NK-92 (cell line): Measurements from ENCODE around the gene ELOVL7.
"Not testable (repeated sequence)": the region's sequence is repeated elsewhere in the genome, so short reads cannot be mapped to it uniquely, and the experiment has no call there.

ENCODE experiments used
- DNase-seq: peaks from one replicate; lab custom pipeline; 2025; ENCODE audit not compliant: unreplicated experiment; lab: John Stamatoyannopoulos, UW

Gene ELOVL7

DNA sequence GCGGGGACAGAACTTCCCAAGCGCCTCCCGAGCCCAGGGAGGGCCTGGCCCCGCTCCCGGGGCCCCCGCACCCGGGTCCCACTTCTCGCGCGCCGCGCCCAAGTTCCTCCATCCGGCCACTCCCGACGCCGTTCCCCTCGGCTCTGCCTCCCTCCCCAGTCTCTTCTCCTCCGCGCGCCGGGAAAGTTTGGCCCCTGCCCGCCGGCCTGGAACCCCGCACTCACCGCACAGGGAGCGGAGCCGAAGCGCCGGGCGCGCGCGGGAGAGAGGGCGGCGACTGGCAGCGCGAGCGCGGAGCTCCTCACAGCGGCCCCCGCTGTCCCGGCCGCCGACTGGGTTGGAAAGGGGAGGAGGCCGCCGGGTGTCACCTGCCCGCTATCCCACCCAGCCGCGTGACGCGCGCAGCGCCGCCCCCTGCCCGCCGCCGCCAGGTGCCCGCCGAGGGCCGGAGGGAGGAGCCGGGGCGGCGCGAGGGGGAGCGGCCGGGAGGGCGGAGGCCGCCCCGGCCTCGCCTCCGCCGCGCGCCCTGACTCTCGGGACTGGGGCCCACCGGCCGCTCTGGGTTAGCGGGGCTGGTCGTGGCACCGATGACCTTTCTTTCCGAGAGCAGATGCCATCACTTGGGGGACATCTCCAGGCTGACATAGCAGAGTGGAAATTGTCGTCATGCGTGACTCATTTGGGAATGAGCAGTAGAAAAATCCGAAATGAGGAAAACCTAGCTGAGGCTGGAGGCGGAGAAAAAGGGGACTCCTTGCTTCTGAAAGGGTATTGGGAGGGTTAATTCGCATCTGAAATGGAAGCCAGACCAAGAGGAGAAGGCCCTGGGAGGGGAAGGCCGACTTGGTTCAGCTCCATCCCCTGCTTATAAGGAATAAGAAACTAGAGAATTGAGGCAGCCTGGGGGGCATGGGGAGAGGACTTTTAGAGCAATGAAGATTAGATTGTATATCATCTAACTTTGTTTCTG, at the start of gene ELOVL7:
TSS of gene ELOVL7 (minus strand) at position 334 of the 970 bp plus-strand sequence. CDS start 56,872 bp downstream, outside the sequence.
- no peak for DNase-seq

DNA sequence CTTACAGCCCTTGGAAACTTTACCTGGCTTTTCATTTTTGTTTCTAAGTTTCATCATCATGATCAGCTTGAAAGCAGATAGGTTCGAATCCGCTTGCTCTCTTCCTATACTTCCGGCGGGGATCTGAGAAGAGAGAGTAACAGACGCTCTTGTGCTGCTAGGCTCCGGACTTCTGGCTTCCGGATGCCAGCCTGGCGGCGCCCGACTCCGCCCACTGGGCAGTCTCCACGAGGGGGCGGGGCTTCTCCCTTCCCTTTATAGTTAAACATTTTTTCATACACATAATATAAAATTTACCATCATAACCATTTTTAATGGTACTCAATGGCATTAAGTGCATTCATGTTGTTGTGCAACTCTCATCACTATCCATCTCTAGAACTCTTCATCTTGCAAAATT, 49.5 kb upstream of the ELOVL7 start:
- DNase-seq: no peak

DNA sequence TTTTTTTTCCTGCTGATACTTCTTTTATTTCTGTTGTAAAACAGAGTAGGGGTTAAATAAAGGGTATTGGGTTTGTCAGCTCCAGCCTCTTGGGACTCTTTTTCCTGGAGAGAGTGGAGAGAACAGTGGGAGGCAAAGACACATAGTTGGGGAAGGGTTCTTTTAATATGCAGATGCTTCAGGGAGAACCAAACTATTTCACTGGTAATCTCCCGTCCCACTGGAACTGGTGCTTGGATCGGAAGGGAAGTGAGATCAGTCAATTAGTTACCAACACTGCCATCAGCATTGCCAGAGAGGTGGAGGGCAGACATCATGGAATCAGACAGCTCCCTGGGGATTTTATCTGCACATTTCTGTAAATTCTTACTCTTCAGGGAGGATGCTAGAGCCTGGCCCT, 47.6 kb upstream of the ELOVL7 start:
- DNase-seq: no peak

DNA sequence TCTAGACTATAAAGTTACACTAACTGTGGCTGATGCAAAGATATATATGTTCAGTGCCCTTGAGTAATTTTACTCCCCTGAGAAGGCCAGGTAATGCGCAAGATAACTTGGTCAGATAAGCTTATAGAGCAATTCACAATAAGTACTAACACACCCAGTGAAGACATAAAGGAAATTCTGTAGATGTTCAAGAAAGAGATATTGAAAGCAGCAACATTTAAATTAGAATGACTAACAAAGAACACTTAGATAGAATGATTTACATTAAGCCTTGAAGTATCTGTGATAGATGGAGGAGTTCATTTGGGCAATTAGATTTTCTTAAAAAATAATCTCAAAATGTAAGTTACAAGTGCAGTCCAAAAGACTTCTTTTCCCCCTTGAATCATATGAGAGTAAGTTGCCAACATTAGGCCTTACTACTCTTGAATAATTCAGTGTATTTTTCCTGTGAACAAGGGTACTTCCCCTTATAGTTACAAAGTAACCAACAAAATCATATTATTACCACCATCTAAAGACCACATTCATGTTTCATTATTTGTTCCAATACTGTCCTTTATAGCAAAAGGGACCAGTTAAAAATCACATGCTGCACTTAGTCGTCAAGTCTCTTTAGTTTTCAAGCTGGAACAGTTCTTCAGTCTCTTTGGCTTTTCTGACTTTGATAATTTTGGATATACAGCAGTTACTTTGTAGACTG, 44.4 kb upstream of the ELOVL7 start:
- DNase-seq: no peak

DNA sequence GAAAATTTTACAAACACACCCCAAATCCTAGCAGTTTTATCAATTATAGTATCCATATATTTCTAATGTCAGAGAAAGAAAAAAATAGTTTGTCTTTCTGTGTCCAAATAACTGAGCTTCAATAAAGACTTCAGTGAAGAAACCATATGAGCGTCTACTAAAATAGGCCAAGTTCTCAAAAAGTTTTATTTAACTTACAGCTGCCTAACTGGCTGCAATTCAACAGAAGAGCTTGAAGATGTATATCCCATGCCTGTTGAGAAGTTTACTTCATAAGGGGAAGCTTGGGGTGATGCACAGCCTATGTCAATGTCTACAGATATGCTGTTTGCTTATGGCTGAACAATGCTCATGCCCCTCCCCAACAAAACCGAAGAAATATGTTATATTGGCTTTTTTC, 43.7 kb upstream of the ELOVL7 start:
- no peak for DNase-seq

DNA sequence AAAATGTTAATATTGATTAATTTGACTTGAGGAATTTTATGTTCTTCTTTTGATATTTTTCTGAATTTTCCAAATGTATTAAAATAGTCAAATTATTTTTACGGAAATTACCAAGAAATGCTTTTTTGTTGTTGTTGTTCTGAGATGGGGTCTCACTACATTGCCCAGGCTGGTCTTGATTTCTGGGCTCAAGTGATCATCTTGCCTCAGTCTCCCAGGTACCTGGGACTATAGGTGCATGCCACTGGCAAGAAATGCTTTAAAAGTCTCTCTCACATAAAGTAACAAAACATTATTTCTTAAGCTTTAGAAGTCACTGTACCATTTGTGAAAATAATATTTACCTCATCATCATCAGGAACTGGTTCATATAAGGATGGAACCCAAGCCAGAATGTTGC, 43.0 kb upstream of the ELOVL7 start:
- DNase-seq: no peak

DNA sequence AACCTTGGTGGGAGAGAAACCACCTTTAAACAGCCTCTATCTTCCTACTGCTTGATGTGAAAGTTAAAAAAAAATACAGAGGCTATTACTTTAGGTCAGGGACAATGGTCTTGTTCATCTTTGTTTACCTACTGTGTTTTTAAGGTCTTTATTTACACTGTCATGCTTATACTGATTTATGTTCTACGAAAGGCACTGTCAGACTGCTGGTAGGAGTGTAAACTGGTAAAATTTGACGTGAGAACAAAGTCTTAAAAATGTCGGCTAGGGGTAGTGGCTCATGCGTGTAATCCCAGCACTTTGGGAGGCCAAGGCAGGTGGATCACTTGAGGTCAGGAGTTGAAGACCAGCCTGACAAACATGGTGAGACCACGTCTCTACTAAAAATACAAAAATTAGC, 42.1 kb upstream of the ELOVL7 start:
- DNase-seq: no peak

DNA sequence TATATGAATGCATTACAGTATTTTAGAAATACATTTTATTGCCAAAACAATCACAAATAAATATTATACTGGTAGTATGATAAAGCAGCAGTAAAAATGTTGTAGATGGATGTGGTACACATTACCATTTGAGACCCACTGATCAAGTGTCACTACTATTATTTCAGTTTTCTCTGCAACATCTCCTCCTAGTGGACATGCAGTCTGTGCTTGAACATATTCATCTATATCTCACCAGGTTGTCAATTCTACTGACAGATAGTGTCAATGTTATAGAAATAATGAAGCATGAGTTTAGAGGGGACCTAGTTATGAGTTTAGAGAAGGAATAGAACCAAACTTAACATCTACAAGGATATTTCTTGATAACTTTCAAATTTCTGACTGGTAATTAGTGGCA, 39.2 kb upstream of the ELOVL7 start:
- no peak for DNase-seq

DNA sequence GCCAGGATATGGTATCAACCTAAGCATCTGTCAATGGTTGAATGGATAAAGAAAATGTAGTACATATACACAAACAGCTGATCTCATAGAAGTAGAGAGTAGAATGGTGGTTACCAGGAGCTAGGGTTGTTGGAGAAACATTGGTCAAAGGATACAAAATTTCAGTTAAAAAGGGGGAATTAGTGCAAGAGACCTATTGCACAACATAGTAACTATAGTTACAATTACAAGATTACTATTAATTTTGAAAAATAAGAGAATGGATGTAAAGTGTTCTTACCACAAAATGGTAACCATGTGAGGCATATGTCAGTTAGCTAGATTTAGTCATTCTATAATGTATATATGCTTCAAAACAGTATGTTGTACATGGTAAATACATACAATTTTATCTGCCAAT, 28.8 kb upstream of the ELOVL7 start:
- no peak for DNase-seq

DNA sequence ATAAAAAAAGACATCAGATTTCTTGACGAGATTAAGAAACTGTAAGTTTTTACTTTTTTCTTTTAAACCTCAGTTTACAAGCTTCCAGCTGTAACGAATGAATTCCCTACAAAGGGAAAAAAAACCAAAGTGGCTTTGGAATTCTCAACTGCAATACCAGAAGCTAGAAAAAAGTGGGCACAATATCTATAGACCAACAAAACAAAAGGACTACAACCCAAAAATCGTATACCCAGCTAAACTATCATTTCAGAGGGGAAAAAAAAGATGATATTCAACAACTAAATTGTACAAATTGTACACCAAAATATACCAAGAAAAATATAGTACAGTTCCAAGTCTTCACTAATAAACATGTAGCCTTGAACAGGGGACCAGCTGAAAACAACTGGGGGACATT, 26.8 kb upstream of the ELOVL7 start:
- DNase-seq: no peak

DNA sequence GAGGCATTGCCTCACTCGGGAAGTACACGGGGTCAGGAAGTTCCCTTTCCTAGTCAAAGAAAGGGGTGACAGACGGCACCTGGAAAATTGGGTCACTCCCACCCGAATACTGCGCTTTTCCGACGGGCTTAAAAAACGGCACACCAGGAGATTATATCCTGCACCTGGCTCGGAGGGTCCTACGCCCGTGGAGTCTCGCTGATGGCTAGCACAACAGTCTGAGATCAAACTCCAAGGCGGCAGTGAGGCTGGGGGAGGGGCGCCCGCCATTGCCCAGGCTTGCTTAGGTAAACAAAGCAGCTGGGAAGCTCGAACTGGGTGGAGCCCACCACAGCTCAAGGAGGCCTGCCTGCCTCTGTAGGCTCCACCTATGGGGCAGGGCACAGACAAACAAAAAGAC, 16.5 kb upstream of the ELOVL7 start:
- not testable (repeated sequence) for DNase-seq

DNA sequence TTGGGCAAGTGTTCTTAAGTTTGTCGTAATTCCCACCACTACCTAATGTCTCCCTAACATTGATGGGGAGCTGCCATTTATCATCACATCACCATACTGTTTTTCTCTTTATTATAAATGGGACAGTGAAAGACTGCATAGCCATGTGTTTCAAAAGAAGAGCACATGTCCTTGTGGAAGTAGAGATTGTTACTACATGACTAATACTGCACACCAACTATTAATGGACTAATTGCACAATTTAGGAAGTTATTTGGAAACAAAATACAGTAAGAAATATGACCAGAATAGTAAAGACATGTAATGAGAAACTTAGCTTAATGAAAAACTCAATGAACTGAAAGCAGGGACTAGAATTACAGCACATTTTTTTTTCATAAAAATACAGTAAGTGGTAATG, 12.0 kb upstream of the ELOVL7 start:
- DNase-seq: no peak

DNA sequence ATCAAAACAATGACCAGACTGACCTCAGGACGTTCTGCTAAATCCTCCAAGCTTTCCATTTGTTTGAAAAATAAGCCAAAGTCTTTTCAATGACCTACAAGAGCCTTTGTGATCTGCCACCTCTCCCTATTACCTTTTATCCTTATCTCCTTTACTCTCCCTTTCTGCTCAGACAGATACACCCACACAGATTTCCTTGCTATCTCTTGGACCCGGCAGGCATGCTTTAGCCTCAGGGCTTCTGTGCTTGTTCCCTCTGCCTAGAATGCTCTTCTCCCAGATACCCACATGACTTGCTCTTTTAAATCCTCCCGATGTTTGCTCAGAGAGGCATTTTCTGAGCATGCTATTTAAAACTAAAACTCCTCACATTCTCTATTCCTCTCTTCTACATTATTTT, 8.9 kb upstream of the ELOVL7 start:
- no peak for DNase-seq

DNA sequence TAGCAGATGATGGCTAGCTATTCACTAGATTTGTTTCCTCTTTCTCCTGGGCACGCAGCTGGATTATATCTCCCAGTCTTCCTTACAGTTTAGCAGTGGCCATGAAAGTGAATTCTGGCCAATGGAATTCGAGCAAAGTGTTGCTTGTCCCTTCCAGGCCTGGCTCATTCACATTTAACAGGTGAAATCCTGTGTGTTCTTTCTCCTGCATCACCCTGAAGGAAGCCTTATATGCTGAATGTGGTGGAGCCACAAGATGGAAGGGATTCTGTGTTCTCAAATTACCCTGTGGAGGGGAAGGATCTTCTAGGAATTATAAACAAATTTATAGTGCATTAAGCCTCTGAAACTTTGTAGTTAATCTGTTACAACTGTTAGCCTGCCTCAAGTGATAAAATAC, 8.2 kb upstream of the ELOVL7 start:
- no peak for DNase-seq

DNA sequence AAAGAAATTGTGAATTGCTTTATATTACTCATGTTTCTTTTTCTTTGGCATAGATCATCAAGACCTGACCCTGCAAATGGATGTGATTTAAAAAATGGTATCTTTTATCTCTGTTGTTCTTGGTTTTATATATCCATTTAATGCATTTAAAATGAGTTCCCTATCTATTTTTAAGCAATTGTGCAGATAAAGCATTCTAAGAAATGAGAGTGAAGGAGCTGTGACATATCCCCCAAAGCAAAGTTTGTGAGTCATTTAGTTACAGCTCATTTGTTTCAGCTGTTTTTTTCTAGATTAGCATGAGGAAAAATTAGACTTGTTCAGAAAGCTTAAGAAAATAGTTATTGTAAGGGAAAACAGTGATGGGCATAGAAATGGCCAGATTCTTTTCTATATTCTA, 7.6 kb upstream of the ELOVL7 start:
- DNase-seq: no peak

DNA sequence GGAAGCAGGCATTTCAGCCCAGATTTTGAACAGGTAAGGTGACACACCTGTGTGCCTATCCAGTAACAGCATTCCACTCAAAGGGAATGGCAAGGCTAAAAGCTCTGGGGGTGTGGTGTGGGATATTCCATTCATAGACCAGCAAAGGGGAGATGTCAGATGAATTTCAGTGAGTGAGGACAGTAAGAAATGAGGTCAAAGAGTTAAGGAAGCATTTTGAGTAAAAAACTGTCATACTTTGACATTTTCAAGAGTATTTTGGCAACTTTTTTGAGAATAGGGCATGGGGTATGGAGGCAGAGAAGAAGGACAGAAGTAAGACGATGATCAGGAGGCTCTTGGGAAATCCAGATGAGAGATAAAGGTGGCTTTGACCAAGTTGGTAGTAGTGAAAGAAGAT, 2.2 kb upstream of the ELOVL7 start:
- DNase-seq: no peak

DNA sequence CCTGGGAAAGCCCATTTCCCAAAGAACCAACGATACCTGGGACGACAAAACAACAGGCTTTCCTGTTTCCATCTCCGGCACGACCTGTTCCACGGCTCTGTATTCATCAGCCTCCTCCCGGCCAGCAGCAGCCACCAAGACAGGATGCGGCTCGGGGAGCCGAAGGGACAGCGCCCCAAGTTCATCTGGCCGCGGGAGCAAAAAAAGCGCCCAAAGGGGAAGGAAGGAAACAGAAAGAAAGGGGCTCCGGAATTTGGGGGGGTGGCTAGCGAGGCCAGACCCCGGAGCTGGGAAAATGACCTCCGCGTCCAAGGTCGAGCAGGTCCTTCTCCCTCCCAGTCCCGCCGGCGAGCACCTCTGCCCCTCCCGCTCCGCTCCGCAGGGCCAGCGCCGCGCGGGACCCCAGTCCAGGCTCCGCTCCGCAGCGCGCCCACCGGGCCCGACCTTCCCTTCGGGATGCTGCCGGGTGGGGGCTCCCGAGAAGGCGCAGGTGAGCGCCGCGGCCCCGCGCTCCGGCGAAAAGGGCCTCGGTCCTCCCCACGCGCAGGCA, 608 bp downstream of the ELOVL7 start:
- no peak for DNase-seq

DNA sequence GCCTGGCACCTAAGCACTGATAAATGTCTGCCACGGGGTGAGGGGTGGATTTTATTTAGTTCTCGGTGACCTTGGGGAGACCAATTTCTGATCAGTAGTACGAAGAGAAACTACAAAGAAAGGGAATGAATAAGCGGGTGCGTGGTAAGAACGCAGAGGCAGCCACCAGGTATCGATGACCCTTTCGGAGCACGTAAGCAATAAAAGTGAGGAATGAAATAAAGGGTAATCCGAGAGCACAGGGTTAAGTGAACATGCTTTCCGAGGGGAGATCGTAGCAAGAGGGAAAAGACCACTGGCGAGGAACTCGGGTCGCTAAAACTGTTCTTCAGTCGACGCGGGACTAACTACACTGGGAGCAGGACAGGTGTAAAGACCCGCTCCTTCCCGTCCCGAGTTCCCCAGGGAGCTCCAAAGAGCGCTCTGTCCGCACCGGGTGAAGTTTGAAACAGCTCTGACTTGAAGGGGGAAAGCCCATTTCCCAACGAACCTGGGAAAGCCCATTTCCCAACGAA, 1.1 kb downstream of the ELOVL7 start:
- no peak for DNase-seq

DNA sequence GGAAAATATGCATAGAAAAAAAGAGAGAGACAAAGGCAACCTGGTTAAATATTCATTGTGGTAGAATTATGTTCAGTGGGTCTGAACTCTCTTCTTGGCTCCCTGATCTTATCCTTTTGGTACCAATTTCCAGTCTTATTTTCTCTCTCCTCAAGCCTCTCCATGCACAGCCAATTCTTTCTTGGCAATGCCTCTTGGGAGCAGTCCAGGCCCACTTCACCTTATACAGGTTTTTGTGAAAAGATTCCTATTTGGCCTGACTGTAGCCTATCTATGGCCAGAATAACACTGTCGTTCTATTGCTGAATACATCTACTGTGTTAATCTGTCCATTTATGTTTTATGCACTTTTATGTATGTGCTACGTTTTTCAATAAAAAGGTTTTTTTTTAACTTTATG, 2.7 kb downstream of the ELOVL7 start:
- DNase-seq: no peak

DNA sequence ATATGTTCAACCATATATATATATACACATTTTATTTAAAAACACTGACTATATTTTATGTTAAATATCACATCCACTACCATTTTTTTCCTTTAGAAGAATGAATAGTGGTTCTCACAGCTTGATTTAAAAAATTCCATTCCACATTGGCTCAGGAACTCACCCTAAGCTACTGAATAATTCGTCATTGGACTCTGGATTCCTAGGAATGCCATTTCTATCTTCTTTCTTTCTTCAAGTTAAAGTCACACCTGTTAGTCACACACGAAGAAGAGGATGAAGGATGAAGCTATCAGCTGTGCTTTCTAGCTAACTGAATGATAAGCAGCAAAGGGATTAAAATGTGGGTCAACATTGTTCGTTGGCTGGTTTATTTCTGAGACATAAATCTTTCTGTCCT, 7.9 kb downstream of the ELOVL7 start:
- no peak for DNase-seq

DNA sequence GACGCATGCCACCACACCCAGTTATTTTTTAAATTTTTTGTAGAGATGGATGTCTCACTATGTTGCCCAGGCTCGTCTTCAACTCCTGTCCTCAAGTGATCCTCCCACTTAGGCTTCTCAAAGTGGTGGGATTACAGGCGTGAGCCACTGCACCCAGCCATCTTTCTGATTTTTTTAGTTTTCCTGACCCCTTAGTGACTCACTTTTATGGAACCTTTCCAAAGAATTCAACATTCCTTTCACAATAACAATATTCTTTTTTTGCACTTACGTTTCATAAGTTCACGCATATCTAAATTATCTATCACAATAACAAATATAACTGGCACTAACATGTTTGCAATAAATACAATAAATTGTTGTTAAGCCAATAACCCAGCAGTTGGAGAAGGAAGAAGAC, 8.5 kb downstream of the ELOVL7 start:
- no peak for DNase-seq

DNA sequence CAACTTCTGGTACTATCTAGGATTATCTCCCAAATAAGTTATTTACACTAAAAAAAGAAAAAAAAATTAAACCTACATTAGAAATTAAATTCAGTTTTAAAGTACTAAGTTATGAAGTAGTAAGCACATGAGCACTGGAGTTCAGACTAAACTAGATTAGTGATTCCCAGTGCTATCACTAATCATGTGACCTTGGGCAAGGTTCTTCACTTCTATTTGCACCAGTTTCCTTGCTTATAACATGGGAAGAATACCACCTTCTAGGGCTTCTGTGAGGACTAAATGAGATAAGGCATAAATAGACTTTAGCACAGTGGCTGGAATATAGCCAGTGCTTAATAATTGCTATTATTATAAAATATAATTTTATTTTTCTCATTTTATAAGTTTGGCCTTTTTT, 10.5 kb downstream of the ELOVL7 start:
- DNase-seq: no peak
